ENCODE measurements around the gene IQSEC2. TPM values are rescaled to one million over a fixed set of nuclear protein-coding genes. Genes with fewer than 3 reads are reported as not detected.

Gene IQSEC2
- total and polyA plus RNA-seq, 2 of the 4 experiments (the other 2 are of a cell fraction): 2.5 to 11.4 TPM

- dilution Hi-C loops (cut with HindIII; ENCODE audit: low sequenced_read_pairs, unreplicated experiment) (no loop called here), intact Hi-C loops (cut with micrococcal nuclease) (no loop called here), in situ Hi-C loops (cut with MboI; ENCODE audit: low sequenced_read_pairs) (no loop called here)
- H4K5ac ChIP-seq (ENCODE audit: low read depth, low read length): no peak overlapping the region
- peaks cover 12% of the 10 kb centered on the region; the same call in 1 of the 2 replicates for H3K27me3 ChIP-seq (ENCODE audit: control insufficient read depth, insufficient read depth, low read length)
- H3K14ac ChIP-seq (replicated peaks; ENCODE audit: low read depth, low read length): no peak overlapping the region
- no peaks in the 10 kb centered on the region for H3K9me3 ChIP-seq (ENCODE audit: control insufficient read depth, insufficient read depth, low read length)
- peaks cover 0 to 4% of the 10 kb centered on the region in 2 experiments; a peak in 2 of 4 replicates for H3K79me1 ChIP-seq (ENCODE audit: low read depth in 1 of 2, low read length in 2 of 2)
- no peak overlapping the region for H3K9ac ChIP-seq (ENCODE audit: low read depth, low read length)
- no peak for TF ChIP-seq CEBPB (IDR thresholded peaks at IDR 0.05; ENCODE audit: low read depth, low read length)
- DNase-seq (no peak), ATAC-seq (ENCODE audit: low read depth) (no peak)
- H2AK5ac ChIP-seq (ENCODE audit: low read depth, low read length): no peak overlapping the region
- no peak overlapping the region for H4K8ac ChIP-seq (ENCODE audit: low read depth in 2 of 2, low read length in 2 of 2)
- no peak overlapping the region for H3K56ac ChIP-seq (ENCODE audit: extremely low read depth, insufficient read depth, low read length)
- H2BK5ac ChIP-seq (ENCODE audit: low read depth, low read length, poor library complexity, severe bottlenecking): no peak overlapping the region
- no peak overlapping the region for H3K23ac ChIP-seq (ENCODE audit: low read depth, low read length)
- no peak overlapping the region for H2BK120ac ChIP-seq (ENCODE audit: low read depth, low read length)
- no peak overlapping the region for H2AK9ac ChIP-seq (replicated peaks; ENCODE audit: low read depth, low read length, poor library complexity)
- ChIA-PET CTCF (interaction anchor here (1.0 kb wide), 1 partner anchor 27 kb away, joined by 3 read pairs; no protein-coding TSS in a partner anchor), POLR2A (ENCODE audit: unreplicated experiment) (no interaction called here)
- H2AFZ ChIP-seq (replicated peaks; ENCODE audit: low read length, poor library complexity): no peak overlapping the region
- no peak overlapping the region for H3K4me3 ChIP-seq (ENCODE audit: insufficient read depth, low read depth, low read length)
- H3K9me1 ChIP-seq (ENCODE audit: insufficient read depth, low read length): 0 out of 2 replicates have a peak, but pooled peaks cover 5% of the 10 kb centered on the region
- peaks cover 12% of the 10 kb centered on the region; the same call in 1 of the 2 replicates for H4K20me1 ChIP-seq (ENCODE audit: insufficient read depth, low read length)
- WGBS, 2 experiments (ENCODE audit: extremely low coverage in 2 of 2, insufficient read length in 1 of 2): no CpG with 5 or more reads among the region's 3 CpGs
- no peak overlapping the region for H3K27ac ChIP-seq (ENCODE audit: insufficient read depth, low read length)
- no peak overlapping the region for H3K18ac ChIP-seq (ENCODE audit: low read depth, low read length)
- no peak overlapping the region for H4K91ac ChIP-seq (ENCODE audit: insufficient read depth, low read depth, low read length)
- no peak overlapping the region for H3K4ac ChIP-seq (ENCODE audit: low read depth, low read length)
- H3K36me3 ChIP-seq (ENCODE audit: control insufficient read depth, insufficient read depth, low read length): no peaks in the 10 kb centered on the region
- H3K4me1 ChIP-seq (ENCODE audit: control insufficient read depth, insufficient read depth, low read length): peaks cover 11% of the 10 kb centered on the region
- no TSS peak for BruUV-seq (replicated peaks)
- H2BK15ac ChIP-seq (ENCODE audit: low read depth, low read length): no peak overlapping the region
- no peak overlapping the region for H2BK20ac ChIP-seq (ENCODE audit: low read depth, low read length)
- no peak overlapping the region for H3K4me2 ChIP-seq (ENCODE audit: low read depth, low read length)
These were observed 4.2 kb upstream of the IQSEC2 start for GRCh38 chrX:53285591-53285990.
